ENCODE measurements around the gene G6PC1.

DNA sequence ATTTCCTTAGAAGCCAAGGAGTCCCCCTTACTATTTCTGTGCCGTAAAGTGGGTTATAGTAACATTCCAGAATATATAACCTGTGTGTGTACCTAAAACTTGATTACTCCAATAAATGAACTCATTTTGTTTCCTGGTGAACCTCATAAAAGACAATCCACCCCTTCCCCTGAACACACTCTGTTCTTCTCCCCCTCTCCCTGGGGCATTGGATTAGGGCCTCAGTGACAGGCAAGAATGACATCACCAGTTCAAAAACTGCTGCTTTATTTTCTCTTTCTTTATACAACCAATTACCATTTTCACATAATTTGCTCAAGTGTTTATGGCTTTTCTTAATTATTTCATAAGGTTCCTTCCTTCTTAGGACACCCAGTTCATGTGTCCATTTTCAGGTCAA, 46.2 kb downstream of the G6PC1 start:
- TF ChIP-seq POLR2A (IDR thresholded peaks at IDR 0.05; ENCODE audit: low read depth, low read length) (no peak), POU2F2 (IDR thresholded peaks at IDR 0.05; ENCODE audit: low read depth, low read length) (no peak), PAX5 (IDR thresholded peaks at IDR 0.05; ENCODE audit: insufficient read depth, low read length, severe bottlenecking) (no peak), TAF1 (IDR thresholded peaks at IDR 0.05; ENCODE audit: low read depth, low read length) (no peak), POLR2AphosphoS5 (IDR thresholded peaks at IDR 0.05; ENCODE audit: low read depth, low read length) (no peak)
